HEK293T (cell line): ENCODE data around the gene ZNF469.

Source experiments
- CTCF ChIA-PET: fragments of 350-600 bp; formaldehyde crosslinking; extraction: SDS; loops from one replicate; lab custom pipeline; 2021; ENCODE audit warnings: antibody characterized with exemption, inconsistent platforms; lab: Yijun Ruan, JAX
- POLR2A ChIA-PET: fragments of 350-600 bp; formaldehyde crosslinking; extraction: SDS; loops from one replicate; lab custom pipeline; 2020; ENCODE audit warnings: antibody characterized with exemption, inconsistent platforms; lab: Yijun Ruan, JAX
- DNase-seq: peaks from one replicate; pipeline ENCODE4 v3.0.0; 2012; ENCODE audit warnings: mixed read lengths; ENCODE audit errors: extremely low spot score
- ARNT ChIP-seq: fragments of 450-650 bp; IDR thresholded peaks from 2 replicates; pipeline ENCODE4 v1.6.1; 2017; ENCODE audit warnings: mild to moderate bottlenecking
- BHLHE40 ChIP-seq: fragments of 450-650 bp; IDR thresholded peaks from 2 replicates; pipeline ENCODE4 v1.6.1; 2016; ENCODE audit warnings: mild to moderate bottlenecking, moderate library complexity, borderline replicate concordance
- CTBP1 ChIP-seq: fragments of 450-650 bp; IDR thresholded peaks from 2 replicates; pipeline ENCODE4 v1.6.1; 2016; ENCODE audit warnings: borderline replicate concordance
- ELF4 ChIP-seq: fragments of 450-650 bp; IDR thresholded peaks from 2 replicates; pipeline ENCODE4 v1.6.1; 2017; ENCODE audit warnings: antibody characterized with exemption
- FOXA1 ChIP-seq: fragments of 450-650 bp; IDR thresholded peaks from 2 replicates; pipeline ENCODE4 v1.6.1; 2016; ENCODE audit warnings: mild to moderate bottlenecking
- FOXK2 ChIP-seq: fragments of 450-650 bp; IDR thresholded peaks from 2 replicates; pipeline ENCODE4 v1.6.1; 2016; ENCODE audit warnings: mild to moderate bottlenecking
- FOXM1 ChIP-seq: fragments of 450-650 bp; IDR thresholded peaks from 2 replicates; pipeline ENCODE4 v1.6.1; 2017; ENCODE audit warnings: mild to moderate bottlenecking, borderline replicate concordance
- HDGF ChIP-seq: fragments of 450-650 bp; IDR thresholded peaks from 2 replicates; pipeline ENCODE4 v1.6.1; 2017; ENCODE audit warnings: antibody characterized with exemption, borderline replicate concordance
- L3MBTL2 ChIP-seq: fragments of 450-650 bp; conservative IDR thresholded peaks from 2 replicates; pipeline ENCODE4 v1.6.1; 2016; ENCODE audit warnings: mild to moderate bottlenecking
- LEF1 ChIP-seq: fragments of 450-650 bp; IDR thresholded peaks from 2 replicates; pipeline ENCODE4 v1.6.1; 2017; ENCODE audit warnings: mild to moderate bottlenecking, borderline replicate concordance
- NFRKB ChIP-seq: fragments of 450-650 bp; IDR thresholded peaks from 2 replicates; pipeline ENCODE4 v1.6.1; 2016; ENCODE audit warnings: mild to moderate bottlenecking, moderate library complexity
- PKNOX1 ChIP-seq: fragments of 450-650 bp; IDR thresholded peaks from 2 replicates; pipeline ENCODE4 v1.6.1; 2016
- SP1 ChIP-seq: fragments of 450-650 bp; IDR thresholded peaks from 2 replicates; pipeline ENCODE4 v1.6.1; 2017
- SUZ12 ChIP-seq: fragments of 450-650 bp; IDR thresholded peaks from 2 replicates; pipeline ENCODE4 v1.6.1; 2016; ENCODE audit warnings: mild to moderate bottlenecking
- TARDBP ChIP-seq: fragments of 450-650 bp; IDR thresholded peaks from 2 replicates; pipeline ENCODE4 v1.6.1; 2016
- ZNF384 ChIP-seq: fragments of 450-650 bp; IDR thresholded peaks from 2 replicates; pipeline ENCODE4 v1.6.1; 2016

ZNF469 gene

GRCh38 chr16:88420496-88420895 lies 37.7 kb downstream of the ZNF469 start:
- no peak for DNase-seq
- TF ChIP-seq TARDBP (no peak), L3MBTL2 (no peak), FOXK2 (no peak), NFRKB (no peak), ZNF384 (no peak), SP1 (no peak), ELF4 (no peak), HDGF (no peak), LEF1 (no peak), SUZ12 (no peak), PKNOX1 (no peak), BHLHE40 (no peak), CTBP1 (no peak), FOXA1 (no peak), ARNT (no peak), FOXM1 (no peak)
- POLR2A ChIA-PET: no interaction called here
- CTCF ChIA-PET: no interaction called here

DNA sequence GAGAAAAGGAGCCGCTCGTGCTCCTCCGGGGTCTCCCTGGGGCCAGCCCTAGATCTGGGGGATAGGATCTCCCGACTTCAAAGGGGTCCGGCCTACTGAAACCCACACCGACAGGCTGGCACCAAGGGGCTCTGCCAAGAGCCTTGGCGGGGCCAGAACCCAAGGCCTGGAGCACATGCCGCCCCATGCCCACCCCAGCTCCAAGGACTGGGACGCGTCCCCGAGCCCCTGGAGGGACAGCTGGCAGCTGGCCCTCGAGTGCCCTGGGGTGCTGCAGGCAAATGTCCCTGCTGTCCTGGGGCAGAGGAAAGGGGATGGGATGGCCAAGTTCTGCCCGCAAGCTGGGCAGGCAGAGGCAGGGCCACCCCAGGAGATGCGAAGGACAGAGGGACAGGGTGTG lies 38.5 kb downstream of the ZNF469 start:
- ChIA-PET POLR2A (no interaction called here), CTCF (no interaction called here)
- TF ChIP-seq ARNT (no peak), SUZ12 (no peak), BHLHE40 (no peak), SP1 (no peak), ZNF384 (no peak), FOXM1 (no peak), NFRKB (no peak), TARDBP (no peak), CTBP1 (no peak), LEF1 (no peak), FOXA1 (no peak), L3MBTL2 (no peak), HDGF (no peak), FOXK2 (no peak), PKNOX1 (no peak), ELF4 (no peak)
- no peak for DNase-seq

- no peak for DNase-seq
- POLR2A ChIA-PET: no interaction called here
- CTCF ChIA-PET: no interaction called here
- no peak for TF ChIP-seq L3MBTL2
- TF ChIP-seq NFRKB: no peak
Observed at GRCh38 chr16:88421871-88422433, 39.2 kb downstream of the ZNF469 start.

DNA sequence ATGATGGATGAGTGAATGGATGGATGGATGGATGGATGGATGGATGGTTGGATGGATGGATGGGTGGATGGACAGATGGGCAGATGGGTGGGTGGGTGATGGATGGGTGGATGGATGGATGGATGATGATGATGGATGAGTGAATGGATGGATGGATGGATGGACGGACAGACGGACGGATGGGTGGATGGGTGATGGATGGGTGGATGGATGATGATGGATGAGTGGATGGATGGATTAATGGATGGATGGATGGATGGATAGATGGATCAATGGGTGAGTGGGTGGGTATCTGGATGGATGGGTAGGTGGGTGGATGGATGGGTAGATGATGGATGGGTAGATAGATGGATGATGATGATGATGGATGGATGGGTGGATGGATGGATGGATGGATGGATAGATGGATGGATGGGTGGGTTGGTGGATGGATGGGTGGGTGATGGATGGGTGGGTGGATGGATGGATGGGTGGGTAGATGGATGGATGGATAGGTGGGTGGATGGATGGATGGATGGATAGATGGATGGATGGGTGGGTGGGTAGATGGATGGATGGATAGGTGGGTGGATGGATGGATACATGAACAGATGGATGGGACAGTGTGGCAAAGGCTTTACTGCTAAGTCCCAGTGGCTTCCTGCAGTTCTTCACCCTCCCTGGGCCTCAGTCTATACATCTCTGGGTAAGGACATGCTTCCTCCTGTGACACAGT lies 40.1 kb downstream of the ZNF469 start:
- ChIA-PET CTCF (no interaction called here), POLR2A (no interaction called here)
- DNase-seq: no peak
- no peak; the same call in 1 of the 2 replicates for TF ChIP-seq PKNOX1
- no peak for TF ChIP-seq ZNF384
- TF ChIP-seq SP1: no peak
- TF ChIP-seq ELF4: no peak
- no peak for TF ChIP-seq HDGF

DNA sequence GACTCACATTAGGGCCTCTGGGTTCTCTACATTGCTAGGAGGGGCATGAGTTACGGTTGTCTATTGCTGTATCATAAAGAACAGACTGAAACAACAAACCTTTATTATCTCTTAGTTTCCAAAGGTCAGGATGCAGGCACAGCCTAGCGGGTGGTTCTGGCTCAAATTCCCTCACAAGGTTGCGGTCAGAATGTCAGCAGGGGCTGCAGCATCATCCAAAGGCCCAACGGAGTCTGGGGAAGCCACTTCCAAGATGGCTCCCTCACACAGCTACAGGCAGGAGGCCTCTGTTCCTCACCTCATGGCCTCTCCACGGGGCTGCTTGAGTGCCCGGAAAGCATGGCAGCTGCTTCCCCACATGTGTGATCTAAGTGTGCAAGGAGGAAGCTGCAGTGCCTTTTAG lies 40.7 kb downstream of the ZNF469 start:
- DNase-seq: no peak
- ChIA-PET CTCF (interaction anchor here (0.7 kb wide), 1 partner anchor 797 kb away, joined by 3 read pairs; no protein-coding TSS in a partner anchor), POLR2A (no interaction called here)
- TF ChIP-seq ARNT (no peak), BHLHE40 (no peak), SP1 (no peak), TARDBP (no peak), ZNF384 (no peak), L3MBTL2 (no peak), LEF1 (no peak), PKNOX1 (no peak), CTBP1 (no peak), ELF4 (no peak), SUZ12 (no peak), HDGF (no peak), FOXM1 (no peak), FOXA1 (no peak), FOXK2 (no peak), NFRKB (no peak)
